H1 (cell line): ENCODE measurements around the gene KLHL17. TPM values are rescaled to one million over a fixed set of nuclear protein-coding genes. Genes with fewer than 3 reads are reported as not detected.

ENCODE experiments used
- HDAC6 ChIP-seq: IDR thresholded peaks from one replicate; pipeline ENCODE4 v1.7.1; 2012; ENCODE audit warnings: low read depth, mild to moderate bottlenecking, inconsistent platforms, low read length, moderate library complexity
- SP1 ChIP-seq: IDR thresholded peaks from 2 replicates; pipeline ENCODE4 v1.6.1; 2011; ENCODE audit warnings: low read depth, low read length
- SUZ12 ChIP-seq: fragments of 200-600 bp; sonication (generic); IDR thresholded peaks from 2 replicates; pipeline ENCODE4 v1.6.1; 2012; ENCODE audit warnings: mild to moderate bottlenecking, inconsistent platforms, low read length, moderate library complexity, mixed read lengths
- polyA plus RNA-seq, 7 experiments: library from polyadenylated mRNA; depleted of rRNA in 3 of 7; stranded (reverse) in 5 of 7; unstranded in 2 of 7; fragments of >200 nt in 5 of 7; fragments of 200-250 nt in 2 of 7; gene quantifications; 1 replicate in 5 of 7; 2 replicates in 1 of 7; 4 replicates in 1 of 7; pipeline versions ENCODE4 v1.2.1 to v1.2.3, GENCODE V29; 2011 to 2013; ENCODE audit warnings: missing spikeins in 2 of 7, mixed read lengths in 2 of 7
- total RNA-seq: library from RNA; stranded (reverse); fragmentation: NEBNext Ultra II Directional; extraction: Animal tissue kit (Norgen Biotek cat#: 25700); gene quantifications from 2 replicates; pipeline ENCODE4 v1.2.1, GENCODE V29; 2021

KLHL17 gene
- total and polyA plus RNA-seq, 2 of the 8 experiments (the other 6 are each of a cell fraction or from before 2014, with no cell fraction given): 32.6 to 36.1 TPM

GRCh38 chr1:974687-975328 lies 14.4 kb downstream of the KLHL17 start (continued):
- no peak for TF ChIP-seq HDAC6
- no peak for TF ChIP-seq SP1
- TF ChIP-seq SUZ12: no peak
